Neural cell (in vitro differentiated cells): ENCODE data around the gene PPIL6. TPM values are rescaled to one million over a fixed set of nuclear protein-coding genes. Genes with fewer than 3 reads are reported as not detected.

ENCODE experiments used
- H2AFZ ChIP-seq: fragments of 200-600, 300-800 bp; sonication (generic), shearing (Covaris generic); 2 replicates; pipeline ENCODE4 v1.6.0; 2014; ENCODE audit warnings: low read depth, mild to moderate bottlenecking, antibody characterized with exemption, low read length, moderate library complexity
- H3F3A ChIP-seq: fragments of 200-600 bp; shearing (Covaris generic); 2 replicates; pipeline ENCODE4 v1.6.1; 2016; ENCODE audit warnings: mild to moderate bottlenecking, moderate library complexity, mixed read lengths, antibody characterized with exemption, low read length; ENCODE audit not compliant: insufficient read depth, poor library complexity, severe bottlenecking
- H3K27ac ChIP-seq: fragments of 200-600, 300-800 bp; sonication (generic), shearing (Covaris generic); 2 replicates; pipeline ENCODE4 v1.5.1; 2014; ENCODE audit warnings: mild to moderate bottlenecking, low read length, moderate library complexity
- H3K27me3 ChIP-seq: fragments of 300-800, 200-600 bp; sonication (generic), shearing (Covaris generic); 2 replicates; pipeline ENCODE4 v1.6.0; 2014; ENCODE audit warnings: mild to moderate bottlenecking, low read depth, low read length, moderate library complexity; ENCODE audit not compliant: insufficient read depth
- H3K36me3 ChIP-seq: fragments of 300-800, 200-600 bp; sonication (generic), shearing (Covaris generic); 2 replicates; pipeline ENCODE4 v1.5.1; 2014; ENCODE audit warnings: mild to moderate bottlenecking, antibody characterized with exemption, low read length, moderate library complexity; ENCODE audit not compliant: insufficient read depth
- H3K4me2 ChIP-seq: fragments of 300-800, 200-600 bp; sonication (generic), shearing (Covaris generic); 2 replicates; pipeline ENCODE4 v1.6.0; 2014; ENCODE audit warnings: mild to moderate bottlenecking, low read length
- H3K4me3 ChIP-seq: fragments of 300-800, 200-600 bp; sonication (generic), shearing (Covaris generic); 2 replicates; pipeline ENCODE4 v1.5.1; 2014; ENCODE audit warnings: mild to moderate bottlenecking, low read length, moderate library complexity
- H3K79me2 ChIP-seq: fragments of 200-600 bp; shearing (Covaris generic); replicated peaks from 2 replicates; pipeline ENCODE4 v1.6.0; 2014; ENCODE audit warnings: mild to moderate bottlenecking, low read length, moderate library complexity; ENCODE audit not compliant: insufficient read depth
- H3K9ac ChIP-seq: fragments of 300-800, 200-600 bp; sonication (generic), shearing (Covaris generic); 2 replicates; pipeline ENCODE4 v1.6.1; 2016; ENCODE audit warnings: mild to moderate bottlenecking, low read length, mixed read lengths
- H3K9me2 ChIP-seq: fragments of 200-600 bp; shearing (Covaris generic); 2 replicates; pipeline ENCODE4 v1.6.1; 2016; ENCODE audit warnings: mild to moderate bottlenecking, low read length, mixed read lengths; ENCODE audit not compliant: insufficient read depth
- H3K9me3 ChIP-seq: fragments of 200-600, 300-800 bp; sonication (generic), shearing (Covaris generic); 2 replicates; pipeline ENCODE4 v1.6.1; 2016; ENCODE audit warnings: mild to moderate bottlenecking, mixed run types, low read length, moderate library complexity, mixed read lengths
- H4K20me1 ChIP-seq: fragments of 200-600 bp; shearing (Covaris generic); 2 replicates; pipeline ENCODE4 v1.6.1; 2016; ENCODE audit warnings: mild to moderate bottlenecking, mixed run types; ENCODE audit not compliant: insufficient read depth
- EP300 ChIP-seq: fragments of 450-650 bp; conservative IDR thresholded peaks from 2 replicates; pipeline ENCODE4 v1.6.1; 2014; ENCODE audit warnings: antibody characterized with exemption, mild to moderate bottlenecking, moderate library complexity; ENCODE audit not compliant: poor library complexity, severe bottlenecking
- EZH2 ChIP-seq: fragments of 200-600, 300-800 bp; shearing (Covaris generic), sonication (generic); IDR thresholded peaks from 2 replicates; pipeline ENCODE4 v1.6.1; 2014; ENCODE audit warnings: antibody characterized with exemption, low read length, borderline replicate concordance, mild to moderate bottlenecking; ENCODE audit not compliant: insufficient read depth, poor library complexity, severe bottlenecking
- MXI1 ChIP-seq: fragments of 450-650 bp; conservative IDR thresholded peaks from 2 replicates; pipeline ENCODE4 v1.6.1; 2014; ENCODE audit warnings: antibody characterized with exemption, mild to moderate bottlenecking; ENCODE audit not compliant: poor library complexity, severe bottlenecking
- POLR2AphosphoS5 ChIP-seq: IDR thresholded peaks from 2 replicates; pipeline ENCODE4 v1.6.1; 2012
- RAD21 ChIP-seq: fragments of 450-650 bp; conservative IDR thresholded peaks from 2 replicates; pipeline ENCODE4 v1.6.1; 2014; ENCODE audit warnings: antibody characterized with exemption, mild to moderate bottlenecking, moderate library complexity
- SMC3 ChIP-seq: fragments of 450-650 bp; conservative IDR thresholded peaks from 2 replicates; pipeline ENCODE4 v1.6.1; 2014; ENCODE audit warnings: antibody characterized with exemption, mild to moderate bottlenecking, moderate library complexity; ENCODE audit not compliant: poor library complexity
- TAF1 ChIP-seq: IDR thresholded peaks from 2 replicates; pipeline ENCODE4 v1.6.1; 2012; ENCODE audit warnings: low read depth
- polyA plus RNA-seq: library from polyadenylated mRNA; depleted of rRNA; stranded (reverse); fragments of >200 nt; gene quantifications from 2 replicates; pipeline ENCODE4 v1.2.3, GENCODE V29; 2014
- TF ChIP-seq, protein P1 (sequence below): fragments of 450-650 bp; IDR thresholded peaks from 2 replicates; pipeline ENCODE4 v1.5.1; 2014; ENCODE audit warnings: antibody characterized with exemption, mild to moderate bottlenecking, moderate library complexity; ENCODE audit not compliant: poor library complexity, severe bottlenecking
- TF ChIP-seq, protein P2 (sequence below): IDR thresholded peaks from 2 replicates; pipeline ENCODE4 v1.6.1; 2012; ENCODE audit warnings: borderline replicate concordance

Gene PPIL6
- polyA plus RNA-seq, 1 donor from 2014 or later, result 11.8 TPM

GRCh38 chr6:109450801-109451200, 10.4 kb upstream of the PPIL6 start:
- Histone ChIP-seq H3K4me3 (no peak overlapping the region), H3F3A (no peaks in the 10 kb centered on the region), H3K36me3 (peaks cover 2% of the 10 kb centered on the region), H2AFZ (no peak overlapping the region), H3K9me3 (no peaks in the 10 kb centered on the region), H3K27ac (no peak overlapping the region), H3K9ac (no peak overlapping the region), H3K9me2 (no peaks in the 10 kb centered on the region), H3K4me2 (no peak overlapping the region), H3K27me3 (no peaks in the 10 kb centered on the region), H4K20me1 (no peaks in the 10 kb centered on the region), H3K79me2 (peaks cover 8% of the 10 kb centered on the region)
- TF ChIP-seq, protein P1, sequence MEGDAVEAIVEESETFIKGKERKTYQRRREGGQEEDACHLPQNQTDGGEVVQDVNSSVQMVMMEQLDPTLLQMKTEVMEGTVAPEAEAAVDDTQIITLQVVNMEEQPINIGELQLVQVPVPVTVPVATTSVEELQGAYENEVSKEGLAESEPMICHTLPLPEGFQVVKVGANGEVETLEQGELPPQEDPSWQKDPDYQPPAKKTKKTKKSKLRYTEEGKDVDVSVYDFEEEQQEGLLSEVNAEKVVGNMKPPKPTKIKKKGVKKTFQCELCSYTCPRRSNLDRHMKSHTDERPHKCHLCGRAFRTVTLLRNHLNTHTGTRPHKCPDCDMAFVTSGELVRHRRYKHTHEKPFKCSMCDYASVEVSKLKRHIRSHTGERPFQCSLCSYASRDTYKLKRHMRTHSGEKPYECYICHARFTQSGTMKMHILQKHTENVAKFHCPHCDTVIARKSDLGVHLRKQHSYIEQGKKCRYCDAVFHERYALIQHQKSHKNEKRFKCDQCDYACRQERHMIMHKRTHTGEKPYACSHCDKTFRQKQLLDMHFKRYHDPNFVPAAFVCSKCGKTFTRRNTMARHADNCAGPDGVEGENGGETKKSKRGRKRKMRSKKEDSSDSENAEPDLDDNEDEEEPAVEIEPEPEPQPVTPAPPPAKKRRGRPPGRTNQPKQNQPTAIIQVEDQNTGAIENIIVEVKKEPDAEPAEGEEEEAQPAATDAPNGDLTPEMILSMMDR, result no peak
- TF ChIP-seq MXI1, result no peak
- TF ChIP-seq, protein P2, sequence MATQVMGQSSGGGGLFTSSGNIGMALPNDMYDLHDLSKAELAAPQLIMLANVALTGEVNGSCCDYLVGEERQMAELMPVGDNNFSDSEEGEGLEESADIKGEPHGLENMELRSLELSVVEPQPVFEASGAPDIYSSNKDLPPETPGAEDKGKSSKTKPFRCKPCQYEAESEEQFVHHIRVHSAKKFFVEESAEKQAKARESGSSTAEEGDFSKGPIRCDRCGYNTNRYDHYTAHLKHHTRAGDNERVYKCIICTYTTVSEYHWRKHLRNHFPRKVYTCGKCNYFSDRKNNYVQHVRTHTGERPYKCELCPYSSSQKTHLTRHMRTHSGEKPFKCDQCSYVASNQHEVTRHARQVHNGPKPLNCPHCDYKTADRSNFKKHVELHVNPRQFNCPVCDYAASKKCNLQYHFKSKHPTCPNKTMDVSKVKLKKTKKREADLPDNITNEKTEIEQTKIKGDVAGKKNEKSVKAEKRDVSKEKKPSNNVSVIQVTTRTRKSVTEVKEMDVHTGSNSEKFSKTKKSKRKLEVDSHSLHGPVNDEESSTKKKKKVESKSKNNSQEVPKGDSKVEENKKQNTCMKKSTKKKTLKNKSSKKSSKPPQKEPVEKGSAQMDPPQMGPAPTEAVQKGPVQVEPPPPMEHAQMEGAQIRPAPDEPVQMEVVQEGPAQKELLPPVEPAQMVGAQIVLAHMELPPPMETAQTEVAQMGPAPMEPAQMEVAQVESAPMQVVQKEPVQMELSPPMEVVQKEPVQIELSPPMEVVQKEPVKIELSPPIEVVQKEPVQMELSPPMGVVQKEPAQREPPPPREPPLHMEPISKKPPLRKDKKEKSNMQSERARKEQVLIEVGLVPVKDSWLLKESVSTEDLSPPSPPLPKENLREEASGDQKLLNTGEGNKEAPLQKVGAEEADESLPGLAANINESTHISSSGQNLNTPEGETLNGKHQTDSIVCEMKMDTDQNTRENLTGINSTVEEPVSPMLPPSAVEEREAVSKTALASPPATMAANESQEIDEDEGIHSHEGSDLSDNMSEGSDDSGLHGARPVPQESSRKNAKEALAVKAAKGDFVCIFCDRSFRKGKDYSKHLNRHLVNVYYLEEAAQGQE, result no peak
- TF ChIP-seq TAF1, result no peak
- TF ChIP-seq EZH2, result no peak
- TF ChIP-seq SMC3, result no peak
- TF ChIP-seq POLR2AphosphoS5, result no peak
- TF ChIP-seq RAD21, result no peak
- no peak for TF ChIP-seq EP300

GRCh38 chr6:109449795-109450673, 9.6 kb upstream of the PPIL6 start:
- Histone ChIP-seq H3K36me3 (peaks cover 5% of the 10 kb centered on the region), H3K27ac (no peak overlapping the region), H3K4me2 (no peak overlapping the region), H3K79me2 (peaks cover 8% of the 10 kb centered on the region), H3K27me3 (no peaks in the 10 kb centered on the region), H3F3A (no peaks in the 10 kb centered on the region), H4K20me1 (no peaks in the 10 kb centered on the region), H3K4me3 (no peak overlapping the region), H3K9me2 (no peaks in the 10 kb centered on the region), H2AFZ (no peak overlapping the region), H3K9me3 (no peaks in the 10 kb centered on the region), H3K9ac (no peak overlapping the region)
- TF ChIP-seq POLR2AphosphoS5, result no peak
- TF ChIP-seq, protein P1, result no peak
